ENCODE data around the gene ZNF595.

- TF ChIP-seq CTCF (IDR thresholded peaks at IDR 0.05) = no peak
- TF ChIP-seq POLR2AphosphoS5 (IDR thresholded peaks at IDR 0.05) = no peak
These were observed 18.7 kb downstream of the ZNF595 start for GRCh38 chr4:71830-72229.
